ENCODE data around the gene CD74. TPM values are rescaled to one million over a fixed set of nuclear protein-coding genes. Genes with fewer than 3 reads are reported as not detected.

Gene CD74
- total RNA-seq, 1 experiment from 2014 or later: 19.5 TPM

DNA sequence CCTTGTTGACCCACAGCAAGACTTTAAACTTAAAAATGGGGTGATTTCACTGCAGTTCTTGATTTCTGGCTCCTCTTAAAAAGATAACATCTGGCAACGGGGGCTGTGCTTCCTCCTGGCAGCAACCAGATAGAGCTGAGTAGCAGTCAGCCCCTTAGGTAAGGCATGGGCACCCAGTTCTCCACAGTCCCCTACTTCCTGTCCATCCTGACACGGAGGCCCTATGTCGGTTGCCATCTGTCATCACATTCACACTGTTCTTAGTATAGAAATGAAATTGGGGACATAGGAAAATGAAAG lies 11.7 kb downstream of the CD74 start:
- Histone ChIP-seq H2AK5ac (ENCODE audit: insufficient read length, low read length) (no peak overlapping the region), H3K18ac (ENCODE audit: insufficient read length, low read depth, low read length) (no peak overlapping the region), H3K4me2 (ENCODE audit: insufficient read depth, insufficient read length, low read length) (no peak overlapping the region), H3K27ac (ENCODE audit: insufficient read length, low read depth, low read length) (no peak overlapping the region), H4K5ac (ENCODE audit: insufficient read length, low read depth, low read length) (no peak overlapping the region), H3K14ac (ENCODE audit: insufficient read depth, low read length) (no peak overlapping the region), H3K9ac (ENCODE audit: extremely low read depth, insufficient read length, low read length) (no peak overlapping the region), H2BK15ac (ENCODE audit: low read depth, low read length) (no peak overlapping the region), H3T11ph (ENCODE audit: low read length) (no peak overlapping the region), H2AFZ (ENCODE audit: low read length) (no peak overlapping the region), H2BK20ac (ENCODE audit: low read depth, low read length, poor library complexity, severe bottlenecking) (no peak overlapping the region), H2BK120ac (ENCODE audit: low read depth, low read length, poor library complexity, severe bottlenecking) (no peak overlapping the region), H3K27me3 (ENCODE audit: insufficient read depth, low read length) (no peaks in the 10 kb centered on the region), H3K56ac (ENCODE audit: insufficient read length, low read depth, low read length) (no peak overlapping the region), H3K9me3 (ENCODE audit: control insufficient read depth, low read depth, low read length) (no peaks in the 10 kb centered on the region), H3K79me2 (ENCODE audit: insufficient read depth, low read length) (no peaks in the 10 kb centered on the region), H2BK12ac (ENCODE audit: insufficient read length, low read depth, low read length) (no peak overlapping the region), H3K23me2 (ENCODE audit: insufficient read length, low read depth, low read length, poor library complexity, severe bottlenecking) (no peaks in the 10 kb centered on the region), H4K8ac (replicated peaks; ENCODE audit: insufficient read length, low read depth, low read length) (no peak overlapping the region), H2BK5ac (ENCODE audit: insufficient read length, low read length) (no peak overlapping the region), H3K4me1 (ENCODE audit: insufficient read depth, low read length) (no peaks in the 10 kb centered on the region), H4K20me1 (ENCODE audit: control insufficient read depth, insufficient read depth, insufficient read length) (peaks cover 2% of the 10 kb centered on the region), H3K4ac (ENCODE audit: low read depth, low read length) (no peak overlapping the region), H3K79me1 (ENCODE audit: insufficient read depth, low read depth, low read length, poor library complexity, severe bottlenecking) (no peaks in the 10 kb centered on the region), H4K91ac (ENCODE audit: insufficient read length, low read depth, low read length) (no peak overlapping the region), H3K23ac (ENCODE audit: insufficient read length, low read depth, low read length) (no peak overlapping the region)
- no peaks in the 10 kb centered on the region; a peak in 1 of 5 replicates for H3K9me3 Mint-ChIP-seq
- DNase-seq: no peak
- no peaks in the 10 kb centered on the region for H3K4me1 Mint-ChIP-seq
- H3K4me3 Mint-ChIP-seq: no peak overlapping the region
- TF ChIP-seq, protein P1, sequence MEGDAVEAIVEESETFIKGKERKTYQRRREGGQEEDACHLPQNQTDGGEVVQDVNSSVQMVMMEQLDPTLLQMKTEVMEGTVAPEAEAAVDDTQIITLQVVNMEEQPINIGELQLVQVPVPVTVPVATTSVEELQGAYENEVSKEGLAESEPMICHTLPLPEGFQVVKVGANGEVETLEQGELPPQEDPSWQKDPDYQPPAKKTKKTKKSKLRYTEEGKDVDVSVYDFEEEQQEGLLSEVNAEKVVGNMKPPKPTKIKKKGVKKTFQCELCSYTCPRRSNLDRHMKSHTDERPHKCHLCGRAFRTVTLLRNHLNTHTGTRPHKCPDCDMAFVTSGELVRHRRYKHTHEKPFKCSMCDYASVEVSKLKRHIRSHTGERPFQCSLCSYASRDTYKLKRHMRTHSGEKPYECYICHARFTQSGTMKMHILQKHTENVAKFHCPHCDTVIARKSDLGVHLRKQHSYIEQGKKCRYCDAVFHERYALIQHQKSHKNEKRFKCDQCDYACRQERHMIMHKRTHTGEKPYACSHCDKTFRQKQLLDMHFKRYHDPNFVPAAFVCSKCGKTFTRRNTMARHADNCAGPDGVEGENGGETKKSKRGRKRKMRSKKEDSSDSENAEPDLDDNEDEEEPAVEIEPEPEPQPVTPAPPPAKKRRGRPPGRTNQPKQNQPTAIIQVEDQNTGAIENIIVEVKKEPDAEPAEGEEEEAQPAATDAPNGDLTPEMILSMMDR (conservative IDR thresholded peaks at IDR 0.05): no peak
- no peaks in the 10 kb centered on the region for H3K27me3 Mint-ChIP-seq (ENCODE audit: low read depth)
- peak overlapping the region in 1 of 3 experiments; percentile 48; a peak in 1 of 7 replicates for H3K27ac Mint-ChIP-seq
- peaks cover 41 to 66% (median 56%) of the 10 kb centered on the region in 3 experiments for H3K36me3 Mint-ChIP-seq (ENCODE audit: insufficient read depth in 1 of 3, low read depth in 3 of 3)
- whole genome bisulfite sequencing (ENCODE audit: extremely low coverage, insufficient read length, low lambda C conversion rate): no CpG with 5 or more reads among the region's 3 CpGs
